Measurements from ENCODE around the gene MTHFR.

The MTHFR gene

GRCh38 chr1:11753555-11754208, 52.1 kb downstream of the MTHFR start:
- Mint-ChIP-seq H3K9me3 (no peaks in the 10 kb centered on the region), H3K4me1 (peaks cover 5% of the 10 kb centered on the region in 2 donors), H3K36me3 (peaks cover 2 to 12% of the 10 kb centered on the region in 2 donors), H3K4me3 (no peak overlapping the region), H3K27ac (peak overlapping the region; percentile 47), H3K27me3 (peaks cover 14 to 16% of the 10 kb centered on the region in 2 donors)
- DNase-seq (no peak), ATAC-seq (replicated peaks) (no peak)

GRCh38 chr1:11752359-11753088, 53.2 kb downstream of the MTHFR start:
- no peaks in the 10 kb centered on the region for H3K9me3 Mint-ChIP-seq
- H3K27ac Mint-ChIP-seq: no peak overlapping the region
- no peak overlapping the region for H3K4me3 Mint-ChIP-seq
- H3K36me3 Mint-ChIP-seq: peaks cover 0 to 17% of the 10 kb centered on the region in 2 donors
- DNase-seq: no peak
- peaks cover 5% of the 10 kb centered on the region in 2 donors for H3K4me1 Mint-ChIP-seq
- no peak for ATAC-seq (replicated peaks)
- H3K27me3 Mint-ChIP-seq: peaks cover 9 to 12% of the 10 kb centered on the region in 2 donors

GRCh38 chr1:11751087-11751486, 54.7 kb downstream of the MTHFR start:
- peaks cover 0 to 23% of the 10 kb centered on the region in 2 donors for H3K36me3 Mint-ChIP-seq
- H3K27ac Mint-ChIP-seq: no peak overlapping the region
- no peak for ATAC-seq (replicated peaks)
- H3K4me3 Mint-ChIP-seq: no peak overlapping the region
- DNase-seq: no peak
- no peaks in the 10 kb centered on the region for H3K9me3 Mint-ChIP-seq
- peaks cover 5% of the 10 kb centered on the region in 2 donors for H3K4me1 Mint-ChIP-seq
- H3K27me3 Mint-ChIP-seq: peaks cover 3 to 4% of the 10 kb centered on the region in 2 donors

GRCh38 chr1:11749996-11750395, 55.8 kb downstream of the MTHFR start:
- DNase-seq: no peak
- peaks cover 0 to 29% of the 10 kb centered on the region in 2 donors for H3K36me3 Mint-ChIP-seq
- no peaks in the 10 kb centered on the region for H3K27me3 Mint-ChIP-seq
- no peak overlapping the region for H3K27ac Mint-ChIP-seq
- H3K4me3 Mint-ChIP-seq: no peak overlapping the region
- H3K9me3 Mint-ChIP-seq: no peaks in the 10 kb centered on the region
- ATAC-seq (replicated peaks): no peak
- H3K4me1 Mint-ChIP-seq: peaks cover 5% of the 10 kb centered on the region in 2 donors

GRCh38 chr1:11749203-11749689, 56.5 kb downstream of the MTHFR start:
- peak overlapping the region; percentile 81 for H3K27ac Mint-ChIP-seq
- DNase-seq: peak; percentile 51

GRCh38 chr1:11748294-11749202, 57.2 kb downstream of the MTHFR start:
- Mint-ChIP-seq H3K36me3 (peaks cover 2 to 32% of the 10 kb centered on the region in 2 donors), H3K4me3 (no peak overlapping the region), H3K4me1 (peaks cover 5% of the 10 kb centered on the region in 2 donors), H3K27ac (peak overlapping the region; percentile 81), H3K9me3 (no peaks in the 10 kb centered on the region), H3K27me3 (no peaks in the 10 kb centered on the region)
- DNase-seq: no peak
- peak; percentile 5 to 20 for ATAC-seq (replicated peaks)

More at GRCh38 chr1:11749203-11749689, 56.5 kb downstream of the MTHFR start:
- H3K9me3 Mint-ChIP-seq: no peaks in the 10 kb centered on the region
- no peaks in the 10 kb centered on the region for H3K27me3 Mint-ChIP-seq
- H3K4me1 Mint-ChIP-seq: peaks cover 5% of the 10 kb centered on the region in 2 donors
- peak; percentile 64 to 96 for ATAC-seq (replicated peaks)
- H3K4me3 Mint-ChIP-seq: no peak overlapping the region
- peaks cover 2 to 32% of the 10 kb centered on the region in 2 donors for H3K36me3 Mint-ChIP-seq

- H3K4me3 Mint-ChIP-seq: no peak overlapping the region
Observed at GRCh38 chr1:11746795-11747487, 58.8 kb downstream of the MTHFR start.

GRCh38 chr1:11746092-11746491, 59.7 kb downstream of the MTHFR start:
- H3K27ac Mint-ChIP-seq: no peak overlapping the region
- DNase-seq: no peak
- no peaks in the 10 kb centered on the region for H3K9me3 Mint-ChIP-seq
- peaks cover 9 to 17% of the 10 kb centered on the region in 2 donors for H3K4me1 Mint-ChIP-seq
- no peaks in the 10 kb centered on the region for H3K27me3 Mint-ChIP-seq
- ATAC-seq (replicated peaks): no peak
- H3K36me3 Mint-ChIP-seq: peaks cover 2 to 32% of the 10 kb centered on the region in 2 donors
- H3K4me3 Mint-ChIP-seq: no peak overlapping the region

More at GRCh38 chr1:11746795-11747487, 58.8 kb downstream of the MTHFR start:
- ATAC-seq (replicated peaks) (no peak), DNase-seq (no peak)
- H3K4me1 Mint-ChIP-seq: peaks cover 6 to 12% of the 10 kb centered on the region in 2 donors
- H3K36me3 Mint-ChIP-seq: peaks cover 2 to 32% of the 10 kb centered on the region in 2 donors
- H3K9me3 Mint-ChIP-seq: no peaks in the 10 kb centered on the region
- no peak overlapping the region for H3K27ac Mint-ChIP-seq
- no peaks in the 10 kb centered on the region for H3K27me3 Mint-ChIP-seq

GRCh38 chr1:11744287-11744686, 61.5 kb downstream of the MTHFR start:
- DNase-seq (no peak), ATAC-seq (replicated peaks) (no peak)
- Mint-ChIP-seq H3K4me3 (no peak overlapping the region), H3K27ac (no peak overlapping the region), H3K36me3 (peaks cover 2 to 26% of the 10 kb centered on the region in 2 donors), H3K27me3 (no peaks in the 10 kb centered on the region), H3K9me3 (no peaks in the 10 kb centered on the region), H3K4me1 (peaks cover 19 to 34% of the 10 kb centered on the region in 2 donors)

GRCh38 chr1:11741919-11742558, 63.7 kb downstream of the MTHFR start:
- no peaks in the 10 kb centered on the region for H3K9me3 Mint-ChIP-seq
- no peak overlapping the region for H3K4me3 Mint-ChIP-seq
- no peak overlapping the region for H3K27ac Mint-ChIP-seq
- no peaks in the 10 kb centered on the region for H3K27me3 Mint-ChIP-seq
- DNase-seq (no peak), ATAC-seq (replicated peaks) (no peak)
- H3K36me3 Mint-ChIP-seq: peaks cover 2 to 13% of the 10 kb centered on the region in 2 donors
- H3K4me1 Mint-ChIP-seq: peaks cover 28 to 51% of the 10 kb centered on the region in 2 donors

- peaks cover 32 to 57% of the 10 kb centered on the region in 2 donors for H3K4me1 Mint-ChIP-seq
- peaks cover 2 to 9% of the 10 kb centered on the region in 2 donors for H3K36me3 Mint-ChIP-seq
- no peak overlapping the region for H3K4me3 Mint-ChIP-seq
Observed at GRCh38 chr1:11741482-11741881, 64.3 kb downstream of the MTHFR start.

GRCh38 chr1:11740258-11741192, 65.2 kb downstream of the MTHFR start:
- ATAC-seq (replicated peaks) (peak; percentile 28 to 38), DNase-seq (no peak)
- Mint-ChIP-seq H3K4me3 (peak overlapping the region in 1 of 2 donors; percentile 49), H3K36me3 (peaks cover 4 to 7% of the 10 kb centered on the region in 2 donors), H3K27me3 (no peaks in the 10 kb centered on the region), H3K9me3 (no peaks in the 10 kb centered on the region), H3K27ac (no peak overlapping the region), H3K4me1 (peaks cover 38 to 62% of the 10 kb centered on the region in 2 donors)

More at GRCh38 chr1:11741482-11741881, 64.3 kb downstream of the MTHFR start:
- DNase-seq (no peak), ATAC-seq (replicated peaks) (no peak)
- Mint-ChIP-seq H3K9me3 (no peaks in the 10 kb centered on the region), H3K27ac (no peak overlapping the region), H3K27me3 (no peaks in the 10 kb centered on the region)
